Measurements from ENCODE around the gene HECTD4. TPM values are rescaled to one million over a fixed set of nuclear protein-coding genes. Genes with fewer than 3 reads are reported as not detected.

HECTD4 gene
- total RNA-seq, 1 donor from 2014 or later, result 63.3 TPM

- Mint-ChIP-seq H3K27me3 (ENCODE audit: unreplicated experiment) (no peaks in the 10 kb centered on the region), H3K4me3 (ENCODE audit: unreplicated experiment) (no peak overlapping the region), H3K36me3 (ENCODE audit: unreplicated experiment) (peaks cover 20% of the 10 kb centered on the region), H3K27ac (ENCODE audit: unreplicated experiment) (no peak overlapping the region), H3K4me1 (ENCODE audit: unreplicated experiment) (peaks cover 4% of the 10 kb centered on the region), H3K9me3 (ENCODE audit: unreplicated experiment) (no peaks in the 10 kb centered on the region)
- DNase-seq (ENCODE audit: extremely low spot score, unreplicated experiment), result no peak
- TF ChIP-seq CTCF (IDR thresholded peaks at IDR 0.05), result no peak
These were observed 215.9 kb downstream of the HECTD4 start for GRCh38 chr12:112166051-112167015.

GRCh38 chr12:112165624-112166023 lies 216.6 kb downstream of the HECTD4 start:
- Mint-ChIP-seq H3K36me3 (ENCODE audit: unreplicated experiment) (peaks cover 25% of the 10 kb centered on the region), H3K9me3 (ENCODE audit: unreplicated experiment) (no peaks in the 10 kb centered on the region), H3K4me3 (ENCODE audit: unreplicated experiment) (no peak overlapping the region), H3K27ac (ENCODE audit: unreplicated experiment) (no peak overlapping the region), H3K27me3 (ENCODE audit: unreplicated experiment) (no peaks in the 10 kb centered on the region), H3K4me1 (ENCODE audit: unreplicated experiment) (peaks cover 4% of the 10 kb centered on the region)
- no peak for DNase-seq (ENCODE audit: extremely low spot score, unreplicated experiment)
- no peak for TF ChIP-seq CTCF (IDR thresholded peaks at IDR 0.05)

GRCh38 chr12:112164011-112164660 lies 218.1 kb downstream of the HECTD4 start:
- no peak for TF ChIP-seq CTCF (IDR thresholded peaks at IDR 0.05)
- Mint-ChIP-seq H3K4me1 (ENCODE audit: unreplicated experiment) (no peaks in the 10 kb centered on the region), H3K27me3 (ENCODE audit: unreplicated experiment) (no peaks in the 10 kb centered on the region), H3K36me3 (ENCODE audit: unreplicated experiment) (peaks cover 30% of the 10 kb centered on the region), H3K9me3 (ENCODE audit: unreplicated experiment) (no peaks in the 10 kb centered on the region), H3K27ac (ENCODE audit: unreplicated experiment) (no peak overlapping the region), H3K4me3 (ENCODE audit: unreplicated experiment) (no peak overlapping the region)
- DNase-seq (ENCODE audit: extremely low spot score, unreplicated experiment), result no peak

GRCh38 chr12:112163471-112163991 lies 218.7 kb downstream of the HECTD4 start:
- no peak for DNase-seq (ENCODE audit: extremely low spot score, unreplicated experiment)
- no peaks in the 10 kb centered on the region for H3K9me3 Mint-ChIP-seq (ENCODE audit: unreplicated experiment)
- no peaks in the 10 kb centered on the region for H3K4me1 Mint-ChIP-seq (ENCODE audit: unreplicated experiment)
- no peak overlapping the region for H3K27ac Mint-ChIP-seq (ENCODE audit: unreplicated experiment)
- TF ChIP-seq CTCF (IDR thresholded peaks at IDR 0.05), result no peak
- H3K27me3 Mint-ChIP-seq (ENCODE audit: unreplicated experiment), result no peaks in the 10 kb centered on the region
- peaks cover 35% of the 10 kb centered on the region for H3K36me3 Mint-ChIP-seq (ENCODE audit: unreplicated experiment)
- H3K4me3 Mint-ChIP-seq (ENCODE audit: unreplicated experiment), result no peak overlapping the region

GRCh38 chr12:112163056-112163455 lies 219.2 kb downstream of the HECTD4 start:
- Mint-ChIP-seq H3K9me3 (ENCODE audit: unreplicated experiment) (peaks cover 4% of the 10 kb centered on the region), H3K4me3 (ENCODE audit: unreplicated experiment) (no peak overlapping the region), H3K27me3 (ENCODE audit: unreplicated experiment) (no peaks in the 10 kb centered on the region), H3K4me1 (ENCODE audit: unreplicated experiment) (no peaks in the 10 kb centered on the region), H3K36me3 (ENCODE audit: unreplicated experiment) (peaks cover 40% of the 10 kb centered on the region), H3K27ac (ENCODE audit: unreplicated experiment) (no peak overlapping the region)
- no peak for DNase-seq (ENCODE audit: extremely low spot score, unreplicated experiment)
- TF ChIP-seq CTCF (IDR thresholded peaks at IDR 0.05), result no peak
